GM12878 (cell line): ENCODE results near the gene GRIK4.

Experiments used
- BHLHE40 ChIP-seq, 2 experiments: fragments of 450-650 bp in 1 of 2; IDR thresholded peaks; 2 replicates each; pipeline ENCODE4 v1.6.1; 2011 to 2017; ENCODE audit warnings: low read depth in 2 of 2, borderline replicate concordance in 1 of 2, improper control_type of control experiment in 1 of 2, low read length in 1 of 2, mild to moderate bottlenecking in 1 of 2
- CBFB ChIP-seq: IDR thresholded peaks from 2 replicates; pipeline ENCODE4 v1.6.1; 2016; ENCODE audit warnings: antibody characterized with exemption, low read depth
- CBX5 ChIP-seq: sonication (generic); IDR thresholded peaks from 2 replicates; pipeline ENCODE4 v1.6.1; 2016; ENCODE audit warnings: low read depth, moderate library complexity, mild to moderate bottlenecking, inconsistent platforms
- CTCF ChIP-seq, 3 experiments: IDR thresholded peaks in 2 of 3; conservative IDR thresholded peaks in 1 of 3; 2 replicates each; pipeline ENCODE4 v1.5.1; 2011; ENCODE audit warnings: low read depth in 3 of 3, low read length in 3 of 3, mild to moderate bottlenecking in 3 of 3, control low read depth in 2 of 3, moderate library complexity in 2 of 3, inconsistent platforms in 1 of 3, mixed read lengths in 1 of 3; ENCODE audit not compliant: control insufficient read depth in 2 of 3, insufficient read depth in 1 of 3; ENCODE audit errors: extremely low read depth in 1 of 3
- FOS ChIP-seq: IDR thresholded peaks from 3 replicates; pipeline ENCODE4 v1.6.1; 2011; ENCODE audit warnings: borderline replicate concordance; ENCODE audit not compliant: insufficient read length; ENCODE audit errors: extremely low read depth
- FOXK2 ChIP-seq: fragments of 450-650 bp; IDR thresholded peaks from 2 replicates; pipeline ENCODE4 v1.6.1; 2017; ENCODE audit warnings: mild to moderate bottlenecking, moderate library complexity
- HDAC6 ChIP-seq: fragments of 200-600 bp; sonication (generic); IDR thresholded peaks from one replicate; pipeline ENCODE4 v1.8.0; 2017; ENCODE audit warnings: antibody characterized with exemption; ENCODE audit not compliant: unreplicated experiment
- POLR2A ChIP-seq: IDR thresholded peaks from 2 replicates; pipeline ENCODE4 v1.6.1; 2011; ENCODE audit warnings: low read depth, mild to moderate bottlenecking, low read length
- RELA ChIP-seq: fragments of 450-650 bp; IDR thresholded peaks from 2 replicates; pipeline ENCODE4 v1.8.0; 2014; ENCODE audit warnings: borderline replicate concordance; ENCODE audit not compliant: partially characterized antibody
- RUNX3 ChIP-seq: IDR thresholded peaks from 2 replicates; pipeline ENCODE4 v1.6.1; 2012; ENCODE audit warnings: low read length, inconsistent platforms
- SP1 ChIP-seq: IDR thresholded peaks from one replicate; pipeline ENCODE4 v1.6.1; 2011; ENCODE audit warnings: low read depth, low read length
- STAT1 ChIP-seq: fragments of 450-650 bp; conservative IDR thresholded peaks from 2 replicates; pipeline ENCODE4 v1.6.1; 2014; ENCODE audit warnings: antibody characterized with exemption, mild to moderate bottlenecking
- TF ChIP-seq, protein P1 (sequence below): IDR thresholded peaks from 2 replicates; pipeline ENCODE4 v1.6.1; 2012; ENCODE audit warnings: low read depth, low read length, improper control_type of control experiment
- TF ChIP-seq, protein P2 (sequence below): IDR thresholded peaks from 2 replicates; pipeline ENCODE4 v1.6.1; 2012; ENCODE audit warnings: mild to moderate bottlenecking, low read depth, low read length

GRCh38 chr11:120643284-120643683, 131.7 kb downstream of the GRIK4 start:
- TF ChIP-seq CBX5 = no peak
- TF ChIP-seq SP1 = no peak
- no peak for TF ChIP-seq STAT1
- TF ChIP-seq BHLHE40 (IDR thresholded peaks at IDR 0.05; ENCODE audit: borderline replicate concordance in 1 of 2, low read depth in 2 of 2, low read length in 1 of 2) = no peak
- TF ChIP-seq CTCF (IDR thresholded peaks at IDR 0.05 in 2 of 3, conservative IDR thresholded peaks at IDR 0.05 in 1 of 3; ENCODE audit: control insufficient read depth in 2 of 3, extremely low read depth in 1 of 3, insufficient read depth in 1 of 3, low read depth in 3 of 3, low read length in 3 of 3) = no peak
- TF ChIP-seq, protein P1, sequence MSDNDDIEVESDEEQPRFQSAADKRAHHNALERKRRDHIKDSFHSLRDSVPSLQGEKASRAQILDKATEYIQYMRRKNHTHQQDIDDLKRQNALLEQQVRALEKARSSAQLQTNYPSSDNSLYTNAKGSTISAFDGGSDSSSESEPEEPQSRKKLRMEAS = no peak
- TF ChIP-seq FOS = no peak
- TF ChIP-seq FOXK2 = no peak
- TF ChIP-seq POLR2A = no peak
- no peak for TF ChIP-seq RELA
- TF ChIP-seq CBFB = no peak
- no peak for TF ChIP-seq RUNX3
- no peak for TF ChIP-seq HDAC6
- TF ChIP-seq, protein P2, sequence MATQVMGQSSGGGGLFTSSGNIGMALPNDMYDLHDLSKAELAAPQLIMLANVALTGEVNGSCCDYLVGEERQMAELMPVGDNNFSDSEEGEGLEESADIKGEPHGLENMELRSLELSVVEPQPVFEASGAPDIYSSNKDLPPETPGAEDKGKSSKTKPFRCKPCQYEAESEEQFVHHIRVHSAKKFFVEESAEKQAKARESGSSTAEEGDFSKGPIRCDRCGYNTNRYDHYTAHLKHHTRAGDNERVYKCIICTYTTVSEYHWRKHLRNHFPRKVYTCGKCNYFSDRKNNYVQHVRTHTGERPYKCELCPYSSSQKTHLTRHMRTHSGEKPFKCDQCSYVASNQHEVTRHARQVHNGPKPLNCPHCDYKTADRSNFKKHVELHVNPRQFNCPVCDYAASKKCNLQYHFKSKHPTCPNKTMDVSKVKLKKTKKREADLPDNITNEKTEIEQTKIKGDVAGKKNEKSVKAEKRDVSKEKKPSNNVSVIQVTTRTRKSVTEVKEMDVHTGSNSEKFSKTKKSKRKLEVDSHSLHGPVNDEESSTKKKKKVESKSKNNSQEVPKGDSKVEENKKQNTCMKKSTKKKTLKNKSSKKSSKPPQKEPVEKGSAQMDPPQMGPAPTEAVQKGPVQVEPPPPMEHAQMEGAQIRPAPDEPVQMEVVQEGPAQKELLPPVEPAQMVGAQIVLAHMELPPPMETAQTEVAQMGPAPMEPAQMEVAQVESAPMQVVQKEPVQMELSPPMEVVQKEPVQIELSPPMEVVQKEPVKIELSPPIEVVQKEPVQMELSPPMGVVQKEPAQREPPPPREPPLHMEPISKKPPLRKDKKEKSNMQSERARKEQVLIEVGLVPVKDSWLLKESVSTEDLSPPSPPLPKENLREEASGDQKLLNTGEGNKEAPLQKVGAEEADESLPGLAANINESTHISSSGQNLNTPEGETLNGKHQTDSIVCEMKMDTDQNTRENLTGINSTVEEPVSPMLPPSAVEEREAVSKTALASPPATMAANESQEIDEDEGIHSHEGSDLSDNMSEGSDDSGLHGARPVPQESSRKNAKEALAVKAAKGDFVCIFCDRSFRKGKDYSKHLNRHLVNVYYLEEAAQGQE = no peak
